Stromal cell of bone marrow (primary cell): ENCODE measurements around the gene CXADR.
"Not testable (repeated sequence)": the region's sequence is repeated elsewhere in the genome, so short reads cannot be mapped to it uniquely, and the experiment has no call there.

Source experiments
- DNase-seq: peaks from one replicate; pipeline ENCODE4 v3.0.0-alpha.2; 2012; ENCODE audit warnings: low read depth

CXADR gene

GRCh38 chr21:17502985-17503384 is 9.9 kb upstream of the CXADR start:
- not testable (repeated sequence) for DNase-seq

- DNase-seq: no peak
Observed at GRCh38 chr21:17506951-17507350, 5.9 kb upstream of the CXADR start.

DNA sequence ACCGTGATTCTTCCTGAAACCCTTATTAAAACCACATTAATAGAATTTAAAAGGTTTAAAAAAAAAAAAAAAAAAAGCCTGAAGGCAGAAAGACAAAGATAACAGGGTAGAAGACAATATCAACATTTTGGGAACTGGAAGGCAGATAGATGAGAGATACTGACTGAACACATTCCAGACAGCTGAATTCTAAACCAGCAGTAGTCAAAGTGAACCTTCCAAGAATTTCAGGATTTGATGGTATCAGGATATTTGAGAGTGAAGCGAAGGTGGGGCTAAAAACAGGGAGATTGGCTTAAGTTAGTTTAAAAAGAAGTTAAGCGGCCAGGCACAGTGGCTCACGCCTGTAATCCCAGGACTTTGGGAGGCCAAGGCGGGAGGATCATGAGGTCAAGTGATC is 5.3 kb upstream of the CXADR start:
- DNase-seq: no peak

DNA sequence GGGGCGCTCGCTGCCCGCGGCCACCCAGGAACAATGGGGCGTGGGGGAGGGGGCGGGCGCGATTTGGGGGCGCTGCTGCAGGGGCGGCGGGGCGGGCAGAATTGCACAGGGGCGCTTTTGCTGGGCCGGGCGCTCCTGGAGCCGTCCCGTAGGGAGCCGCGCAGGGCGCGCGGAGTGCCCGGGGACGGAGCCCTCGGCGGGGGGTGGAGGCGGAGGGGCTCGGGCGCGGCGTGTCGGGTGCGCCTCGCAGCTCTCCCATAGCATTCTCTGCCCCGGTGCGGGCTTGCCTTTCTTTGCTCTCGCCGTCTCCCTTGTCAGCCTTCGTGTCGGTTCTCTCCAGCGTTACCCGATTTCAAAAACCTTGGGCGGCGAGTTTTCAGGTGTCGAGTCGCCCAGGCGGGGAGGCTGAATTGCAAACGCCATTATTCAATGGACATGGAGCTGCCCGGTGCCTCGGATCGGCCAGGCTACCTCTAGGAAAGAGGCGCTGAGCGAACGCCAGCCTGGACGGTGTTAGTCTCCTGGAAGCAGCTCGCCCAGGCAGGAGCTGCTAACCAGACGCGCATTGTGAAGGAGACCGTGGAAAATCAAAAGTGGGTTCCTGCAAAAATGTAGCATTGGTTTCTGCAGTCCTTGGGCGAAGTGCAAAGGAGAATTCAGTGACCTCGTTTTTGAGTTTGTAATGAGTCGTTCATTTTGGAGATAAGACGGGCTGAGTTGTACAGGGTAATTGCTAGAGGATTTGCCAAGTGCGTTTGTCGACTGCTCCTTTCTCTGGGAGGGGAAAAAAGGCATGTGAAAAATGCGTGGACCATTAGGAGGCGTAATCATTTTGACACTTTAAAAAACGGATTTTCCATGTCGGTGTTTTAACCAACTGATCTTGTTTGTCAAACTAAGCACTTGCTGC is 626 bp downstream of the CXADR start:
- DNase-seq: no peak

- DNase-seq: no peak
Observed at GRCh38 chr21:17514124-17514845, 1.4 kb downstream of the CXADR start.

GRCh38 chr21:17517008-17517407 is 4.2 kb downstream of the CXADR start:
- not testable (repeated sequence) for DNase-seq

GRCh38 chr21:17519208-17519738 is 6.4 kb downstream of the CXADR start:
- no peak for DNase-seq

- no peak for DNase-seq
Observed at GRCh38 chr21:17519965-17520609, 7.2 kb downstream of the CXADR start.

- DNase-seq: no peak
Observed at GRCh38 chr21:17523007-17523451, 10.2 kb downstream of the CXADR start.

DNA sequence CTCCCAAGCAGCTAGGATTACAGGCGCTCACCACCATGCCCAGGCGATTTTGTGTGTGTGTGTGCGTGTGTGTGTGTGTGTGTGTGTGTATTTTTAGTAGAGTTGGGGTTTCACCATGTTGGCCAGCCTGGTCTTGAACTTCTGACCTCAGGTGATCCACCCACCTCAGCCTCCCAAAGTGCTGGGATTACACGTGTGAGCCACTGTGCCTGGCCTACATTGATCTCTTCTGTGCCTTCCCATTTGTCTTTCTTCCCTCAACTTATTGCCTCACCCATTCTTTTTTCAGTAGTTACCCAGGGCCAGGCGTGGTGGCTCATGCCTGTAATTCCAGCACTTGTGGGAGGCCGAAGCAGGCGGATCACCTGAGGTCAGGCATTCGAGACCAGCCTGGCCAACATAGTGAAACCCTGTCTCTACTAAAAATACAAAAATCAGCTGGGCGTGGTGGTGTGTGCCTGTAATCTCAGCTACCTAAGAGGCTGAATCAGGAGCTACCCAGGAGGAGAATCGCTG is 11.2 kb downstream of the CXADR start:
- DNase-seq: not testable (repeated sequence)

DNA sequence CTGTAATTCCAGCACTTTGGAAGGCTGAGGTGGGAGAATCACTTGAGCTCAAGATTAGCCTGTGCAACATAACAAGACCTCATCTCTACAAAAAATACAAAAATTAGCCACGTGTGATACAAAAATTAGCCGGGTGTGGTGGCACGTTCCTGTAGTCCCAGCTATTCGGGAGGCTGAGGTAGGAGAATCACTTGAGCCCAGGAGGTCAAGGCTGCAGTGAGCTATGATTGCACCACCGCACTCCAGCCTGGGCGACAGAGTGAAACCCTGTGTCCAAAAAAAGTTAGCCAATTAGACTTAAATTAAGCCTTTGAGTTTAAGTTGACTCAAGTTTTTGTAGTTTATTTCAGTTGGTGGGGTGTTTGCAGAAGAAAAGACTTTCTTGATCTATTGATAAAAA is 11.8 kb downstream of the CXADR start:
- DNase-seq: no peak

DNA sequence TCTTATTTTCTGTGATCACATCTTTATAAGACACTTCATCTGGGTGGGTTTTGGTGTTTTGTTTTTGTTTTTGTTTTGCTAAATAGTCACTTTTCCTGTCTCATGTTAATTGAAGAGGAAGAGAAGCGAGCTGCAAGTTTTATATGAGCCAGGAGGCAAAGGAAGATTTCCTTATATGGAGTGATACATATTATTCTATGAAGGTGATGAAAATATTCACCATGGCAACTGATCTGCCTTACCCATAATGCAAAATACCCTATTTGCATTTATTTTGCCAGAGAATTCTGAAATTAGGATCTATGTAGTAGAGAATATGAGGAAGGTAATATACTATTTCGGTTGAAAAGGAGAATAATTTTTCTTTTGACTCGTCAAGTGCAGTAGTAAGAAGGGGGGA is 13.9 kb downstream of the CXADR start:
- DNase-seq: no peak

DNA sequence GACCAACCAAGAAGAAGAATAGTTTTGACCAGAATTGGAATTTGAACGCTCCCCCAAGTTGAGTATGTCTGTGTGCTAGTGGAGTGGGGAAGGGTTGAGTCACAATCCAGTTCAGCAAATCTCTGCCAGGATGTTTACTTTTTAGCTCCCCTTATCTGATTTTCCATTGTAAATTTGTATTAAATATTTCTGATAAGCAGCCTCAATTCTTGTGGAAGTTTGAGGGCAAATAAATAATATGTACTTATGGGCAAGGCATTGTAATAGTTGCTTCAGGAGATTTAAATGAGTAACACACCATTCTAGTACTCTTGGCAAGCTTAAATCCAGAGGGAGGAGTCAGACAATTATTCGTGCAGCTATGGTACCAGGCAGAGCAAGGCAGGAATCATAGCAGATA is 14.4 kb downstream of the CXADR start:
- DNase-seq: no peak

DNA sequence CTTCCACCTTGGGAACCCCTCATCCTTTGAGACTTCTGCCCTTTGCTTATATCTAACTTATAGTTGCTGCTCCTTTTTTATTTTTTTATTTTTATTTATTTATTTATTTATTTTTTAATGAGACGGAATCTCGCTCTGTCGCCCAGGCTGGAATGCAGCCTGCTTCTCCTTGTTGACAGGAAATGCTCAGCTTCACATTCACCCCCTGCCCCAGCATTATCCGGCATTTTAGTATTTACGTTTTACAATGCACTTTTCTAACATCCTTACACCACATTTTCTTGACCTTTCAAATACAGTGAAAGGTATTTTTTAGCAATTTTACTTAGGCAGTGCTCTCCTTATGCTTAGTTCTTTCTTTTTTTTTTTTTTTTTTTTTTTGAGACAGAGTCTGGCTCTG is 14.9 kb downstream of the CXADR start:
- DNase-seq: no peak

DNA sequence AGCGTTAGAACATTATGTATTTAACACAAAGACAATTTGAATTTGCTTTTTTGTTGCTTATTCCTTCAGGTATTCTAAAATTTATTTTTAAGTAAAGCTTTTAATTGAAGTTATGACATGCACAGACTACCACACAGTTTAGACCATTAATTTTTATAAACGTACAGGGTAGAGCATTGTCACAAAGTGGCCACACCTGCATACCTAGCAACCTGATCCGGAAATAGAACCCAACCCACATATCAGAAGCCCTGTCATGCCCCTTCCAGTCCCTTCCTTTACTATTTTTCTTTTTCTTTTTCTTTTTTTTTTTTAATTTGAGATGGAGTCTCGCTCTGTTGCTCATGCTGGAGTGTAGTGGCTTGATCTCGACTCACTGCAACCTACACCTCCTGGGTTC is 16.8 kb downstream of the CXADR start:
- no peak for DNase-seq

GRCh38 chr21:17532292-17532691 is 19.4 kb downstream of the CXADR start:
- DNase-seq: no peak

DNA sequence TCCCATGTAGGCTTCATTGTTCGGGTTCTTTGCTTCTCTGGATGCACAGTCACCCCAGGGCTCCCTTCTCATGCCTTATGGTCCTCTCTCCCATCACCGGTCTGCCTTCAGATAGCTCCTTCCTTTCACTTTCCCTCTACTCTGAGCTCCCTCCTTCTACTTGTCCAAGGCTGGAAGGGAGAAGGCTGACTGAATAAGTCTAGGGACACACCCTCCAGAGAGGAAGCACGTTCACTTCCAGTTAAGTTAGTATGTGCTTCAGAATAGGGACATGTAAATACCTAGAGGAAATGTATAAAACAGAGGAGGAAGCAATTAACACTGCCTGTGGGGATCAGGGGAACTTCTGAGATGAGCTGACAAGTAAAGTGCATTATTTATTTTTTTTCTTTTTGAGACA is 23.5 kb downstream of the CXADR start:
- DNase-seq: no peak

DNA sequence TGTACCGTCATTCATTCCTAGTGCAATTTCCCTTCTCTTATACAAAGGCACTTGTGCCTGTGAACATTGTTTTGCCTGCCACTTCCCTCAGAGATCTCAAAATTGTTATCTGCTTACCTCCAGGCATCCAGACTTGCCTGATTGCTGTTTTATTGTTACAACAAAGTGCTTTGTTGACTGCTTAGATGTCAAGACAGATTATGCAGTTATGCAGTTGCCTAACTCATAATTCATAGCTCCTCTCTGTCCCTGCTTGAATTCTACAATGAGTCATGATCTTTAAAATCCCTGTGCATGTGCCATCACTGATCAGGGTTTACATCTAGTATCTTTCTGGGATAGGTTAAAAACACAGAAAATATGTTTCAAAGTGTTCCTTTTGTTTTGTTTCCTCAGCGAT is 24.5 kb downstream of the CXADR start:
- no peak for DNase-seq

- DNase-seq: no peak
Observed at GRCh38 chr21:17538576-17538975, 25.7 kb downstream of the CXADR start.

DNA sequence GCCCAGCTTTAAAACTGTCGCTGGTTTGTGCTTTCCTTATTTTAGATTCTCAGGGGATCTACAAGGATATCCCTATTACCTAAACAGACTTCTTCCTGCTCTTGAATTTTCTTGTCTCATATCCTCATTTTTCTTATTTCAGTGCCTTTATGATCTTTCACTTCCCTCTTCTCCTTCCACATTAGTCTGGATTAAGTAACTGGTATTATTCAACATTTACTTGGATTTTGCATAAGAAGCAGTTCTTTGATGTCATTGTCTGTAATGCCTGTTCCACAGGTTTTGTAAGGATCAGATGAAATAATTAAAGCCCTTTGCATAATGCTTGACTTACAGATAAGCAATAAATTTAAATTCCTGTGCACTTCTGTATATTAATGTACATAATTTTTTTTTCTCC is 26.5 kb downstream of the CXADR start:
- DNase-seq: no peak

GRCh38 chr21:17539743-17540341 is 27.0 kb downstream of the CXADR start:
- DNase-seq: no peak

DNA sequence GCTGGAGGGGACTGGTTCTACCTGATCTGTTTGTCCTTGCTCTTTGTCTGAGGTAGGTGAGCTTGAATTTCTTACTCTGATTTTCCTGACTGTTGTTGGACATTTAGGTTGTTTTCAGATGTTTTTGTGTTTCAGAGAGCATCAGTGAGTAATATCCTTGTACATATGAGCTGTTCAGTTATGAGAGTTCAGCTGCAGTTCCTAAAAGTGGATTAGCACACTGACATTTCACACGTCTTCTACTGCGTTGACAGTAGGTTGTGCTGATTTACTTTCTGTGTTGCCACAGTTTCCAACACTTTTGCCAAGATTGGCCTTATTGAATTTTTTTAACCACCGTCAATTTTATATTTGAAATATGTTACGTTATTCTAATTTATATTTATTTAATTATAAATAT is 27.7 kb downstream of the CXADR start:
- DNase-seq: no peak
